HepG2 (cell line): ENCODE results near the gene SUN5. TPM values are rescaled to one million over a fixed set of nuclear protein-coding genes. Genes with fewer than 3 reads are reported as not detected.

Source experiments
- ELF4 ChIP-seq: sonication (generic); formaldehyde crosslinking; IDR thresholded peaks from 2 replicates; pipeline ENCODE4 v1.5.0; 2020; ENCODE audit warnings: missing genetic modification reagents, mild to moderate bottlenecking, moderate library complexity, borderline replicate concordance
- IKZF1 ChIP-seq: fragments of 450-650 bp; IDR thresholded peaks from 2 replicates; pipeline ENCODE4 v1.7.1; 2016
- JUNB ChIP-seq: sonication (generic); formaldehyde crosslinking; IDR thresholded peaks from 2 replicates; pipeline ENCODE4 v1.8.0; 2022; ENCODE audit warnings: missing genetic modification reagents, mild to moderate bottlenecking, borderline replicate concordance
- NFKB2 ChIP-seq: sonication (generic); formaldehyde crosslinking; IDR thresholded peaks from 2 replicates; pipeline ENCODE4 v1.4.0; 2020; ENCODE audit warnings: missing genetic modification reagents, borderline replicate concordance
- NKX3-1 ChIP-seq: sonication (generic); formaldehyde crosslinking; IDR thresholded peaks from 2 replicates; pipeline ENCODE4 v1.5.0; 2020; ENCODE audit warnings: missing genetic modification reagents
- NR2C2 ChIP-seq: sonication (generic); formaldehyde crosslinking; IDR thresholded peaks from 2 replicates; pipeline ENCODE4 v1.4.0; 2020; ENCODE audit warnings: missing genetic modification reagents, mild to moderate bottlenecking, moderate library complexity, borderline replicate concordance
- PAF1 ChIP-seq: IDR thresholded peaks from 2 replicates; pipeline ENCODE4 v1.6.1; 2016; ENCODE audit warnings: missing genetic modification reagents, missing compliant biosample characterization
- PCBP2 ChIP-seq: fragments of 200-400 bp; formaldehyde crosslinking; optimal IDR thresholded peaks from 2 replicates; pipeline ENCODE3; 2018; ENCODE audit warnings: low read length, low read depth; ENCODE audit not compliant: poor library complexity, severe bottlenecking
- RBFOX2 ChIP-seq: fragments of 200-400 bp; formaldehyde crosslinking; IDR thresholded peaks from 2 replicates; pipeline ENCODE4 v1.6.1; 2017; ENCODE audit warnings: low read depth, mild to moderate bottlenecking, low read length
- TCF12 ChIP-seq, 2 experiments: fragments of 450-650 bp in 1 of 2; sonication (generic) in 1 of 2; formaldehyde crosslinking in 1 of 2; IDR thresholded peaks; 2 replicates each; pipeline versions ENCODE4 v1.6.1 to v1.8.0; 2017 to 2022; ENCODE audit warnings: antibody characterized with exemption in 1 of 2, mild to moderate bottlenecking in 1 of 2, missing genetic modification reagents in 1 of 2, moderate library complexity in 1 of 2
- ZFP1 ChIP-seq: IDR thresholded peaks from 2 replicates; pipeline ENCODE4 v1.6.1; 2016
- ZKSCAN5 ChIP-seq: sonication (generic); formaldehyde crosslinking; IDR thresholded peaks from 2 replicates; pipeline ENCODE4 v1.5.1; 2020; ENCODE audit warnings: mild to moderate bottlenecking, missing genetic modification reagents
- ZNF652 ChIP-seq: IDR thresholded peaks from 2 replicates; pipeline ENCODE4 v1.6.1; 2016; ENCODE audit warnings: low read depth, borderline replicate concordance
- ZNF703 ChIP-seq: sonication (generic); formaldehyde crosslinking; IDR thresholded peaks from 2 replicates; pipeline ENCODE4 v1.5.1; 2020; ENCODE audit warnings: missing genetic modification reagents, mild to moderate bottlenecking, moderate library complexity, borderline replicate concordance
- ZNF816 ChIP-seq: sonication (generic); formaldehyde crosslinking; IDR thresholded peaks from 2 replicates; pipeline ENCODE4 v1.8.0; 2022; ENCODE audit warnings: missing genetic modification reagents, mild to moderate bottlenecking, borderline replicate concordance
- ZNF83 ChIP-seq: sonication (generic); formaldehyde crosslinking; IDR thresholded peaks from 2 replicates; pipeline ENCODE4 v1.4.0; 2020; ENCODE audit warnings: missing genetic modification reagents, mild to moderate bottlenecking, borderline replicate concordance
- polyA plus RNA-seq, 8 experiments: library from polyadenylated mRNA; depleted of rRNA in 3 of 8; stranded (reverse) in 7 of 8; unstranded in 1 of 8; fragments of >200 nt; fragmentation: Illumina TruSeq in 4 of 8; extraction: Trizol in 4 of 8; gene quantifications; 2 replicates each; pipeline versions ENCODE4 v1.2.1 to v1.2.3, GENCODE V29; 2011 to 2016; ENCODE audit warnings: low read depth in 4 of 8, missing spikeins in 1 of 8, mixed read lengths in 1 of 8; ENCODE audit not compliant: insufficient read depth in 1 of 8
- total RNA-seq, 5 experiments: library from RNA; depleted of rRNA; stranded (reverse); fragments of >200 nt; fragmentation: Illumina TruSeq; extraction: Trizol; gene quantifications; 2 replicates each; pipeline ENCODE4 v1.2.3, GENCODE V29; 2016; ENCODE audit warnings: low read depth in 1 of 5
- TF ChIP-seq, protein P1 (sequence below): sonication (generic); formaldehyde crosslinking; IDR thresholded peaks from 2 replicates; pipeline ENCODE4 v1.8.0; 2022; ENCODE audit warnings: mild to moderate bottlenecking, missing genetic modification reagents, moderate library complexity
- TF ChIP-seq, protein P2 (sequence below): sonication (generic); formaldehyde crosslinking; IDR thresholded peaks from 2 replicates; pipeline ENCODE4 v1.8.0; 2022; ENCODE audit warnings: missing genetic modification reagents, mild to moderate bottlenecking, borderline replicate concordance
- TF ChIP-seq, protein P3 (sequence below): IDR thresholded peaks from 2 replicates; pipeline ENCODE4 v1.6.1; 2016; ENCODE audit warnings: mild to moderate bottlenecking, missing biosample characterization, missing genetic modification reagents
- TF ChIP-seq, protein P4 (sequence below): sonication (generic); formaldehyde crosslinking; IDR thresholded peaks from 2 replicates; pipeline ENCODE4 v1.8.0; 2022; ENCODE audit warnings: missing genetic modification reagents, mild to moderate bottlenecking, moderate library complexity, borderline replicate concordance
- TF ChIP-seq, protein P5 (sequence below): sonication (generic); formaldehyde crosslinking; IDR thresholded peaks from 2 replicates; pipeline ENCODE4 v1.5.1; 2020; ENCODE audit warnings: missing genetic modification reagents, mild to moderate bottlenecking, borderline replicate concordance

Gene SUN5
- total and polyA plus RNA-seq, 2 of the 13 experiments (the other 11 are each of a cell fraction or from before 2014, with no cell fraction given): not detected

DNA sequence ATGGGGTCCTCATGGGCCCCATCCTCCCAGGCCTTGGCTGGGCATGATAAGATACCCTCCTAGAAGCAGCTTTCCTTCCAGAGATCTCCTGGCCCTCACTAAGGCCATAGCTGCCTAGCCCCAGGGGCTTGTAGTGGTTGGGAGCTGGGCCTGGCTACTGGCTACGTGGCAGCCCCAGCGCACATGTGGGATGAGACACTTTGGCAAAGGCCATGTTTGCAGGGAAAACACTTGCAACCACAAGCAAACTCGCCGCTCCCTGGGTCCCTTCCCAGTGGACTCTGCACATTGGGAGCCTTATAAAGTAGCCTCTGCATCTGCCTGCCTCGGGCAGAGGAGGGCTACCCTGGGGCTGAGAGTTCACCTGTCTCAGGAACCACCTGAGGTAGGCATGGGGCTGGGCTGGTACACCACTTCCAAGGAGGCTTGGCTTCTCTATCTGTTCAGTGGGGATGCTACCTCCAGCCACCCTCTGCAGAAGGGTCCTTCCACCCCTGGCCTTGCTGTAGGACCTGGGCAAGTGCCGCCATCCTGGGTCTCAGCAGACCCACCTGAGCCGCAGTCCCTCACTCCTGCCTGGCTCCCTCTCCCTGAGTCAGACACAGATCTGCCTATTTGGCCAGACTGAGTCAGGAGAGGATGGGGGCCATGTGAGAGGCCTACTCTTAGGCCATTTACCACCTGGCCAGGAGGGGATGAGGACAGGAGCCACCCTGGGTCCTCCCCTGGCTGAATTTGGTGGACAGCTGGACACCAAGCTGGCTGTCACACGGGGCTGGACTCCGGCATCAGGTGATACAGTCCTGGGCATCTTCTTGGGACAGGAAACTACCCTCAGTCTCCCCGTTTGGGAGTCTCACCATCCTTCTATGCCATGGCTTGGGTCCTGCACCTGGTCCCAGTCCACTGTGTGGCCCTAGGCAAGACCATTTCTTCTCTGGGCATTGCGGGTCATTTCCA lies 3.4 kb upstream of the SUN5 start, which contains the start of gene BPIFB2 (continued):
- TF ChIP-seq TCF12 (IDR thresholded peaks at IDR 0.05) (no peak), TCF12 (CRISPR knock-in tag; IDR thresholded peaks at IDR 0.05) (peak; percentile 58; the same call in 1 of the 2 replicates), ZNF652 (CRISPR knock-in tag) (no peak), ZNF703 (CRISPR knock-in tag) (peak; percentile 94; the same call in 1 of the 2 replicates), ELF4 (0 out of 2 replicates have a peak, but pooled peaks have one; percentile 56), JUNB (CRISPR knock-in tag) (no peak), NKX3-1 (CRISPR knock-in tag) (peak; percentile 90; the same call in 1 of the 2 replicates), NFKB2 (CRISPR knock-in tag) (peak; percentile 82), NR2C2 (CRISPR knock-in tag) (peak; percentile 58), PCBP2 (no peak), PAF1 (CRISPR knock-in tag) (no peak), ZNF83 (CRISPR knock-in tag) (peak; percentile 86), ZNF816 (CRISPR knock-in tag) (peak; percentile 91; the same call in 1 of the 2 replicates), ZKSCAN5 (CRISPR knock-in tag) (no peak; the same call in 1 of the 2 replicates), IKZF1 (no peak), RBFOX2 (peak; percentile 77), ZFP1 (CRISPR knock-in tag) (no peak; the same call in none of the 2 replicates)
- TF ChIP-seq, protein P1, sequence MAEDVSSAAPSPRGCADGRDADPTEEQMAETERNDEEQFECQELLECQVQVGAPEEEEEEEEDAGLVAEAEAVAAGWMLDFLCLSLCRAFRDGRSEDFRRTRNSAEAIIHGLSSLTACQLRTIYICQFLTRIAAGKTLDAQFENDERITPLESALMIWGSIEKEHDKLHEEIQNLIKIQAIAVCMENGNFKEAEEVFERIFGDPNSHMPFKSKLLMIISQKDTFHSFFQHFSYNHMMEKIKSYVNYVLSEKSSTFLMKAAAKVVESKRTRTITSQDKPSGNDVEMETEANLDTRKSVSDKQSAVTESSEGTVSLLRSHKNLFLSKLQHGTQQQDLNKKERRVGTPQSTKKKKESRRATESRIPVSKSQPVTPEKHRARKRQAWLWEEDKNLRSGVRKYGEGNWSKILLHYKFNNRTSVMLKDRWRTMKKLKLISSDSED (CRISPR knock-in tag): no peak; the same call in 1 of the 2 replicates
- TF ChIP-seq, protein P2, sequence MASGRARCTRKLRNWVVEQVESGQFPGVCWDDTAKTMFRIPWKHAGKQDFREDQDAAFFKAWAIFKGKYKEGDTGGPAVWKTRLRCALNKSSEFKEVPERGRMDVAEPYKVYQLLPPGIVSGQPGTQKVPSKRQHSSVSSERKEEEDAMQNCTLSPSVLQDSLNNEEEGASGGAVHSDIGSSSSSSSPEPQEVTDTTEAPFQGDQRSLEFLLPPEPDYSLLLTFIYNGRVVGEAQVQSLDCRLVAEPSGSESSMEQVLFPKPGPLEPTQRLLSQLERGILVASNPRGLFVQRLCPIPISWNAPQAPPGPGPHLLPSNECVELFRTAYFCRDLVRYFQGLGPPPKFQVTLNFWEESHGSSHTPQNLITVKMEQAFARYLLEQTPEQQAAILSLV (CRISPR knock-in tag): peak; percentile 70
- TF ChIP-seq, protein P3, sequence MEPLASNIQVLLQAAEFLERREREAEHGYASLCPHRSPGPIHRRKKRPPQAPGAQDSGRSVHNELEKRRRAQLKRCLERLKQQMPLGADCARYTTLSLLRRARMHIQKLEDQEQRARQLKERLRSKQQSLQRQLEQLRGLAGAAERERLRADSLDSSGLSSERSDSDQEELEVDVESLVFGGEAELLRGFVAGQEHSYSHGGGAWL: peak; percentile 25; the same call in 1 of the 2 replicates
- TF ChIP-seq, protein P4, sequence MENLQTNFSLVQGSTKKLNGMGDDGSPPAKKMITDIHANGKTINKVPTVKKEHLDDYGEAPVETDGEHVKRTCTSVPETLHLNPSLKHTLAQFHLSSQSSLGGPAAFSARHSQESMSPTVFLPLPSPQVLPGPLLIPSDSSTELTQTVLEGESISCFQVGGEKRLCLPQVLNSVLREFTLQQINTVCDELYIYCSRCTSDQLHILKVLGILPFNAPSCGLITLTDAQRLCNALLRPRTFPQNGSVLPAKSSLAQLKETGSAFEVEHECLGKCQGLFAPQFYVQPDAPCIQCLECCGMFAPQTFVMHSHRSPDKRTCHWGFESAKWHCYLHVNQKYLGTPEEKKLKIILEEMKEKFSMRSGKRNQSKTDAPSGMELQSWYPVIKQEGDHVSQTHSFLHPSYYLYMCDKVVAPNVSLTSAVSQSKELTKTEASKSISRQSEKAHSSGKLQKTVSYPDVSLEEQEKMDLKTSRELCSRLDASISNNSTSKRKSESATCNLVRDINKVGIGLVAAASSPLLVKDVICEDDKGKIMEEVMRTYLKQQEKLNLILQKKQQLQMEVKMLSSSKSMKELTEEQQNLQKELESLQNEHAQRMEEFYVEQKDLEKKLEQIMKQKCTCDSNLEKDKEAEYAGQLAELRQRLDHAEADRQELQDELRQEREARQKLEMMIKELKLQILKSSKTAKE: peak; percentile 91
- TF ChIP-seq, protein P5, sequence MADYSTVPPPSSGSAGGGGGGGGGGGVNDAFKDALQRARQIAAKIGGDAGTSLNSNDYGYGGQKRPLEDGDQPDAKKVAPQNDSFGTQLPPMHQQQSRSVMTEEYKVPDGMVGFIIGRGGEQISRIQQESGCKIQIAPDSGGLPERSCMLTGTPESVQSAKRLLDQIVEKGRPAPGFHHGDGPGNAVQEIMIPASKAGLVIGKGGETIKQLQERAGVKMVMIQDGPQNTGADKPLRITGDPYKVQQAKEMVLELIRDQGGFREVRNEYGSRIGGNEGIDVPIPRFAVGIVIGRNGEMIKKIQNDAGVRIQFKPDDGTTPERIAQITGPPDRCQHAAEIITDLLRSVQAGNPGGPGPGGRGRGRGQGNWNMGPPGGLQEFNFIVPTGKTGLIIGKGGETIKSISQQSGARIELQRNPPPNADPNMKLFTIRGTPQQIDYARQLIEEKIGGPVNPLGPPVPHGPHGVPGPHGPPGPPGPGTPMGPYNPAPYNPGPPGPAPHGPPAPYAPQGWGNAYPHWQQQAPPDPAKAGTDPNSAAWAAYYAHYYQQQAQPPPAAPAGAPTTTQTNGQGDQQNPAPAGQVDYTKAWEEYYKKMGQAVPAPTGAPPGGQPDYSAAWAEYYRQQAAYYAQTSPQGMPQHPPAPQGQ (CRISPR knock-in tag): 0 out of 2 replicates have a peak, but pooled peaks have one; percentile 10
